ENCODE data around the gene KCNMA1.

- TF ChIP-seq CTCF (IDR thresholded peaks at IDR 0.05) (no peak), EZH2 (IDR thresholded peaks at IDR 0.05; ENCODE audit: borderline replicate concordance, insufficient read depth, low read depth, low read length, poor library complexity, severe bottlenecking) (no peak)
Measured at GRCh38 chr10:77411805-77412204, 225.8 kb downstream of the KCNMA1 start.

All from B cell (primary cell).